MCF 10A (cell line): ENCODE data around the gene NEK11. TPM values are rescaled to one million over a fixed set of nuclear protein-coding genes. Genes with fewer than 3 reads are reported as not detected.
A peak's percentile ranks its signal among the peaks of the same experiment; 100 is the strongest.

Experiments
- BruUV-seq: library from RNA; stranded (reverse); fragments of 400-500 nt; replicated peaks from 2 replicates; lab custom pipeline; 2021; lab: Mats Ljungman, UMichigan
- CTCF ChIA-PET: fragments of 300-600 bp; sonication (Branson Sonifier 250); formaldehyde crosslinking; extraction: SDS; loops from one replicate; lab custom pipeline; 2021; ENCODE audit warnings: antibody characterized with exemption, inconsistent platforms; lab: Yijun Ruan, JAX
- POLR2A ChIA-PET: fragments of 300-600, 350-650 bp; sonication (Branson Sonifier 250); formaldehyde crosslinking; extraction: SDS; loops from one replicate; lab custom pipeline; 2020; ENCODE audit warnings: antibody characterized with exemption, inconsistent platforms; lab: Yijun Ruan, JAX
- DNase-seq: peaks from one replicate; pipeline ENCODE4 v3.0.0-alpha.2; 2018; ENCODE audit not compliant: unreplicated experiment
- H3K27ac Mint-ChIP-seq: one replicate; pipeline ENCODE4 v1.8.0; 2022; ENCODE audit warnings: mild to moderate bottlenecking, low read depth, mixed read lengths; ENCODE audit not compliant: unreplicated experiment
- H3K27me3 Mint-ChIP-seq: one replicate; pipeline ENCODE4 v1.8.0; 2022; ENCODE audit warnings: mixed read lengths; ENCODE audit not compliant: insufficient read depth, unreplicated experiment
- H3K36me3 Mint-ChIP-seq: one replicate; pipeline ENCODE4 v1.8.0; 2022; ENCODE audit warnings: mild to moderate bottlenecking, moderate library complexity, mixed read lengths; ENCODE audit not compliant: insufficient read depth, unreplicated experiment
- H3K4me1 Mint-ChIP-seq: one replicate; pipeline ENCODE4 v1.8.0; 2022; ENCODE audit warnings: mixed read lengths; ENCODE audit not compliant: insufficient read depth, unreplicated experiment
- H3K4me3 Mint-ChIP-seq: one replicate; pipeline ENCODE4 v1.8.0; 2022; ENCODE audit warnings: mild to moderate bottlenecking, moderate library complexity, mixed read lengths; ENCODE audit not compliant: unreplicated experiment
- H3K9me3 Mint-ChIP-seq: one replicate; pipeline ENCODE4 v1.8.0; 2022; ENCODE audit warnings: mixed read lengths; ENCODE audit not compliant: unreplicated experiment
- CTCF ChIP-seq: fragments of 200-600 bp; IDR thresholded peaks from one replicate; pipeline ENCODE4 v1.8.0; 2022; ENCODE audit warnings: antibody characterized with exemption, mild to moderate bottlenecking; ENCODE audit not compliant: unreplicated experiment
- intact Hi-C: fragments of 100-400 bp; cut with micrococcal nuclease; formaldehyde crosslinking; loops from 2 replicates; pipeline ENCODE4 v1.14.1; 2022
- total RNA-seq: library from RNA; stranded (reverse); gene quantifications from 2 replicates; pipeline ENCODE4 v1.2.3, GENCODE V29; 2022

The NEK11 gene
- total RNA-seq, 1 experiment from 2014 or later = 6.9 TPM

- H3K4me3 Mint-ChIP-seq = no peak overlapping the region
- intact Hi-C loops = no loop called here
- H3K27me3 Mint-ChIP-seq = no peaks in the 10 kb centered on the region
- H3K27ac Mint-ChIP-seq = no peak overlapping the region
- TF ChIP-seq CTCF = no peak
- no TSS peak for BruUV-seq
- POLR2A ChIA-PET = interaction anchor here (0.9 kb wide), 1 partner anchor 10 kb away, joined by 3 read pairs; no protein-coding TSS in a partner anchor
- no peaks in the 10 kb centered on the region for H3K36me3 Mint-ChIP-seq
- DNase-seq = peak; percentile 31
- H3K4me1 Mint-ChIP-seq = no peaks in the 10 kb centered on the region
- H3K9me3 Mint-ChIP-seq = no peaks in the 10 kb centered on the region
- CTCF ChIA-PET = interaction anchor here (0.7 to 0.9 kb wide), 2 partner anchors 11 to 183 kb away, joined by 3 to 5 read pairs; no protein-coding TSS in a partner anchor
Observed at GRCh38 chr3:131283862-131284261, 257.2 kb downstream of the NEK11 start.

GRCh38 chr3:131284302-131284701, 257.6 kb downstream of the NEK11 start:
- no TSS peak for BruUV-seq
- CTCF ChIA-PET = interaction anchor here (0.9 kb wide), 1 partner anchor 12 kb away, joined by 5 read pairs; no protein-coding TSS in a partner anchor
- POLR2A ChIA-PET = no interaction called here
- H3K4me1 Mint-ChIP-seq = no peaks in the 10 kb centered on the region
- H3K36me3 Mint-ChIP-seq = no peaks in the 10 kb centered on the region
- H3K9me3 Mint-ChIP-seq = no peaks in the 10 kb centered on the region
- no peak overlapping the region for H3K4me3 Mint-ChIP-seq
- TF ChIP-seq CTCF = no peak
- H3K27ac Mint-ChIP-seq = no peak overlapping the region
- DNase-seq = no peak
- intact Hi-C loops = no loop called here
- no peaks in the 10 kb centered on the region for H3K27me3 Mint-ChIP-seq

- H3K27ac Mint-ChIP-seq = no peak overlapping the region
- H3K9me3 Mint-ChIP-seq = no peaks in the 10 kb centered on the region
- H3K36me3 Mint-ChIP-seq = no peaks in the 10 kb centered on the region
- H3K27me3 Mint-ChIP-seq = no peaks in the 10 kb centered on the region
- no peak for TF ChIP-seq CTCF
- DNase-seq = peak; percentile 28
- POLR2A ChIA-PET = no interaction called here
- intact Hi-C loops = no loop called here
- CTCF ChIA-PET = interaction anchor here (0.7 kb wide), 1 partner anchor 561 kb away, joined by 3 read pairs; no protein-coding TSS in a partner anchor
- no peak overlapping the region for H3K4me3 Mint-ChIP-seq
- no TSS peak for BruUV-seq
- no peaks in the 10 kb centered on the region for H3K4me1 Mint-ChIP-seq
Observed at GRCh38 chr3:131285456-131285855, 258.8 kb downstream of the NEK11 start.

- no TSS peak for BruUV-seq
- H3K27ac Mint-ChIP-seq = no peak overlapping the region
- H3K9me3 Mint-ChIP-seq = peaks cover 8% of the 10 kb centered on the region
- H3K4me1 Mint-ChIP-seq = no peaks in the 10 kb centered on the region
- intact Hi-C loops = no loop called here
- no peak overlapping the region for H3K4me3 Mint-ChIP-seq
- H3K36me3 Mint-ChIP-seq = no peaks in the 10 kb centered on the region
- no peaks in the 10 kb centered on the region for H3K27me3 Mint-ChIP-seq
- DNase-seq = no peak
- CTCF ChIA-PET = interaction anchor here (0.7 kb wide), 1 partner anchor 24 kb away, joined by 3 read pairs; no protein-coding TSS in a partner anchor
- POLR2A ChIA-PET = no interaction called here
- TF ChIP-seq CTCF = no peak
Observed at GRCh38 chr3:131299836-131300235, 273.2 kb downstream of the NEK11 start.
